ENCODE results near the gene PHLDB1.
"Not testable (repeated sequence)": the region's sequence is repeated elsewhere in the genome, so short reads cannot be mapped to it uniquely, and the experiment has no call there.

The PHLDB1 gene

GRCh38 chr11:118679483-118679882 is 72.1 kb downstream of the PHLDB1 start, which contains the start of gene TREH:
Gene TREH (minus strand): TSS chr11:118679650. CDS start chr11:118679627, 23 bp downstream.
- FAIRE-seq (no peak), DNase-seq (ENCODE audit: insufficient read length, low spot score) (no peak)
- TF ChIP-seq POU2F2 (IDR thresholded peaks at IDR 0.05; ENCODE audit: low read depth, low read length) (no peak), TAF1 (IDR thresholded peaks at IDR 0.05; ENCODE audit: low read depth, low read length) (no peak), POLR2AphosphoS5 (IDR thresholded peaks at IDR 0.05; ENCODE audit: low read depth, low read length) (no peak), SPI1 (IDR thresholded peaks at IDR 0.05; ENCODE audit: low read depth, low read length) (no peak), PAX5 (IDR thresholded peaks at IDR 0.05; ENCODE audit: insufficient read depth, low read length, severe bottlenecking) (no peak), POLR2A (IDR thresholded peaks at IDR 0.05; ENCODE audit: low read depth, low read length) (no peak)

- FAIRE-seq (no peak), DNase-seq (ENCODE audit: insufficient read length, low spot score) (no peak)
- TF ChIP-seq POLR2A (IDR thresholded peaks at IDR 0.05; ENCODE audit: low read depth, low read length) = no peak
- no peak for TF ChIP-seq POLR2AphosphoS5 (IDR thresholded peaks at IDR 0.05; ENCODE audit: low read depth, low read length)
- no peak for TF ChIP-seq POU2F2 (IDR thresholded peaks at IDR 0.05; ENCODE audit: low read depth, low read length)
- TF ChIP-seq PAX5 (IDR thresholded peaks at IDR 0.05; ENCODE audit: insufficient read depth, low read length, severe bottlenecking) = no peak
- TF ChIP-seq TAF1 (IDR thresholded peaks at IDR 0.05; ENCODE audit: low read depth, low read length) = no peak
- no peak for TF ChIP-seq SPI1 (IDR thresholded peaks at IDR 0.05; ENCODE audit: low read depth, low read length)
Measured at GRCh38 chr11:118682372-118682771, 75.0 kb downstream of the PHLDB1 start.

GRCh38 chr11:118682939-118683338 is 75.5 kb downstream of the PHLDB1 start:
- FAIRE-seq; DNase-seq (ENCODE audit: insufficient read length, low spot score): not testable (repeated sequence)

GRCh38 chr11:118684187-118684586 is 76.8 kb downstream of the PHLDB1 start:
- TF ChIP-seq POU2F2 (IDR thresholded peaks at IDR 0.05; ENCODE audit: low read depth, low read length) (no peak), TAF1 (IDR thresholded peaks at IDR 0.05; ENCODE audit: low read depth, low read length) (no peak), POLR2AphosphoS5 (IDR thresholded peaks at IDR 0.05; ENCODE audit: low read depth, low read length) (no peak), PAX5 (IDR thresholded peaks at IDR 0.05; ENCODE audit: insufficient read depth, low read length, severe bottlenecking) (no peak), SPI1 (IDR thresholded peaks at IDR 0.05; ENCODE audit: low read depth, low read length) (no peak), POLR2A (IDR thresholded peaks at IDR 0.05; ENCODE audit: low read depth, low read length) (no peak)
- no peak for DNase-seq (ENCODE audit: insufficient read length, low spot score)
- no peak for FAIRE-seq

- no peak for FAIRE-seq
- TF ChIP-seq SPI1 (IDR thresholded peaks at IDR 0.05; ENCODE audit: low read depth, low read length) = no peak
- no peak for TF ChIP-seq POU2F2 (IDR thresholded peaks at IDR 0.05; ENCODE audit: low read depth, low read length)
- no peak for TF ChIP-seq TAF1 (IDR thresholded peaks at IDR 0.05; ENCODE audit: low read depth, low read length)
- no peak for TF ChIP-seq POLR2A (IDR thresholded peaks at IDR 0.05; ENCODE audit: low read depth, low read length)
- no peak for TF ChIP-seq PAX5 (IDR thresholded peaks at IDR 0.05; ENCODE audit: insufficient read depth, low read length, severe bottlenecking)
- TF ChIP-seq POLR2AphosphoS5 (IDR thresholded peaks at IDR 0.05; ENCODE audit: low read depth, low read length) = no peak
- DNase-seq (ENCODE audit: insufficient read length, low spot score) = no peak
Measured at GRCh38 chr11:118687906-118688305, 80.5 kb downstream of the PHLDB1 start.

GRCh38 chr11:118688339-118688738 is 80.9 kb downstream of the PHLDB1 start:
- DNase-seq (ENCODE audit: insufficient read length, low spot score); FAIRE-seq: not testable (repeated sequence)

- no peak for FAIRE-seq
- DNase-seq (ENCODE audit: insufficient read length, low spot score) = no peak
- TF ChIP-seq SPI1 (IDR thresholded peaks at IDR 0.05; ENCODE audit: low read depth, low read length) = no peak
- TF ChIP-seq POU2F2 (IDR thresholded peaks at IDR 0.05; ENCODE audit: low read depth, low read length) = no peak
- no peak for TF ChIP-seq TAF1 (IDR thresholded peaks at IDR 0.05; ENCODE audit: low read depth, low read length)
- TF ChIP-seq PAX5 (IDR thresholded peaks at IDR 0.05; ENCODE audit: insufficient read depth, low read length, severe bottlenecking) = no peak
- no peak for TF ChIP-seq POLR2AphosphoS5 (IDR thresholded peaks at IDR 0.05; ENCODE audit: low read depth, low read length)
- TF ChIP-seq POLR2A (IDR thresholded peaks at IDR 0.05; ENCODE audit: low read depth, low read length) = no peak
Measured at GRCh38 chr11:118688851-118689502, 81.6 kb downstream of the PHLDB1 start.

GRCh38 chr11:118689503-118689851 is 82.1 kb downstream of the PHLDB1 start:
- no peak for DNase-seq (ENCODE audit: insufficient read length, low spot score)
- FAIRE-seq = no peak
- TF ChIP-seq TAF1 (IDR thresholded peaks at IDR 0.05; ENCODE audit: low read depth, low read length) (no peak), SPI1 (IDR thresholded peaks at IDR 0.05; ENCODE audit: low read depth, low read length) (no peak), POLR2AphosphoS5 (IDR thresholded peaks at IDR 0.05; ENCODE audit: low read depth, low read length) (no peak), POU2F2 (IDR thresholded peaks at IDR 0.05; ENCODE audit: low read depth, low read length) (no peak), PAX5 (IDR thresholded peaks at IDR 0.05; ENCODE audit: insufficient read depth, low read length, severe bottlenecking) (no peak), POLR2A (IDR thresholded peaks at IDR 0.05; ENCODE audit: low read depth, low read length) (no peak)

GRCh38 chr11:118689852-118690552 is 82.6 kb downstream of the PHLDB1 start:
- peak; percentile 79 for DNase-seq (ENCODE audit: insufficient read length, low spot score)
- no peak for TF ChIP-seq TAF1 (IDR thresholded peaks at IDR 0.05; ENCODE audit: low read depth, low read length)
- no peak for TF ChIP-seq SPI1 (IDR thresholded peaks at IDR 0.05; ENCODE audit: low read depth, low read length)
- 0 out of 2 replicates have a peak, but pooled peaks have one; percentile 12 for TF ChIP-seq POU2F2 (IDR thresholded peaks at IDR 0.05; ENCODE audit: low read depth, low read length)
- TF ChIP-seq PAX5 (IDR thresholded peaks at IDR 0.05; ENCODE audit: insufficient read depth, low read length, severe bottlenecking) = no peak
- peak; percentile 91 for FAIRE-seq

All from GM12891 (cell line).